ENCODE results near the gene RXFP4. TPM values are rescaled to one million over a fixed set of nuclear protein-coding genes. Genes with fewer than 3 reads are reported as not detected.
A peak's percentile ranks its signal among the peaks of the same experiment; 100 is the strongest.

RXFP4 gene
- total and polyA plus RNA-seq, 9 of the 15 experiments (the other 6 are each of a cell fraction or from before 2014, with no cell fraction given) = 0.64 TPM; not detected in 8

DNA sequence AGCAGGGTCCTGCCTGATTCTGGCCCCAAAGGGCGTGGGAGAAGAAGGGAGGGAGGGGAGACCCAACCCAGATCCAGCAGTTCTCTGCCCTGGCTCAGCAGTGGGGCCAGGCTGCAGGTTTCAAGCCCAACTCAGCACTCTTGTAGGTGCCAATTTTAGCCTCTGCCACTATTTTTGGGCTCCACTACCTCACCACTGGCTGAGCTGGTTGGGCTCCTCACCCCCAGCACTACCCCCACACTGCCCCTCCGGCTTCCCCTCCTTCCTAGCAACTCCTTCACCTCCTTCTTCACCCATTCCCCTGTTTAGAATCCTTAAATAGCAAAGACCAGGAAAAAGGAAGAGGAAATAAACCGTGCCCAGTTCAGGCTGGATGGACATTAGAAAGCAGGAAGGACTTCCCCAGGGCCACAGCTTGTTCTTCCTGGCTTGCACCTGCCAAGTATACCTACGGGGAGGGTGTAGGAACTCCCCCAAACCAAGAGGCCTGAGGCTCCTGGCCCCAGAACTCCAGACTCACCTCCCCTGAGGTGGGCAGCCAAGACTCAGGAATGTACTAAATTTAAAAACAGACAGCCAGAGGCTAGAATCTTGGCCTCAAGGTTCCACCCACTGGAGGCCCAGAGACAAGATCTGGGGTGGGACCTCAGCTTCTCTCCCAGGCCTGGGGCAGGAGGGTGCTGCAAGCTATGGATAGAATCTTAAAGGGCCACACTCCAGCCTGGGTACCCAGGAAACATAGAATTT lies 38.3 kb downstream of the RXFP4 start (continued):
- TF ChIP-seq MYC (IDR thresholded peaks at IDR 0.05; ENCODE audit: low read depth, low read length) = peak; percentile 47; the same call in 1 of the 2 replicates
- no peak for TF ChIP-seq MYC (CRISPR knock-in tag; IDR thresholded peaks at IDR 0.05; ENCODE audit: borderline replicate concordance, low read depth)
- 0 out of 2 replicates have a peak, but pooled peaks have one; percentile 21 for TF ChIP-seq SMAD4 (CRISPR knock-in tag; conservative IDR thresholded peaks at IDR 0.05)
- peak; percentile 58 for TF ChIP-seq BRD9 (IDR thresholded peaks at IDR 0.05; ENCODE audit: low read depth, partially characterized antibody)
- no peak for TF ChIP-seq ZC3H8 (IDR thresholded peaks at IDR 0.05)
- TF ChIP-seq ETV1 (tag; conservative IDR thresholded peaks at IDR 0.05; ENCODE audit: low read depth) = no peak
- TF ChIP-seq GATA2 (CRISPR knock-in tag; IDR thresholded peaks at IDR 0.05) = peak; percentile 71
- 0 out of 2 replicates have a peak, but pooled peaks have one; percentile 29 for TF ChIP-seq ZNF143 (CRISPR knock-in tag; IDR thresholded peaks at IDR 0.05)
- TF ChIP-seq, protein P1, sequence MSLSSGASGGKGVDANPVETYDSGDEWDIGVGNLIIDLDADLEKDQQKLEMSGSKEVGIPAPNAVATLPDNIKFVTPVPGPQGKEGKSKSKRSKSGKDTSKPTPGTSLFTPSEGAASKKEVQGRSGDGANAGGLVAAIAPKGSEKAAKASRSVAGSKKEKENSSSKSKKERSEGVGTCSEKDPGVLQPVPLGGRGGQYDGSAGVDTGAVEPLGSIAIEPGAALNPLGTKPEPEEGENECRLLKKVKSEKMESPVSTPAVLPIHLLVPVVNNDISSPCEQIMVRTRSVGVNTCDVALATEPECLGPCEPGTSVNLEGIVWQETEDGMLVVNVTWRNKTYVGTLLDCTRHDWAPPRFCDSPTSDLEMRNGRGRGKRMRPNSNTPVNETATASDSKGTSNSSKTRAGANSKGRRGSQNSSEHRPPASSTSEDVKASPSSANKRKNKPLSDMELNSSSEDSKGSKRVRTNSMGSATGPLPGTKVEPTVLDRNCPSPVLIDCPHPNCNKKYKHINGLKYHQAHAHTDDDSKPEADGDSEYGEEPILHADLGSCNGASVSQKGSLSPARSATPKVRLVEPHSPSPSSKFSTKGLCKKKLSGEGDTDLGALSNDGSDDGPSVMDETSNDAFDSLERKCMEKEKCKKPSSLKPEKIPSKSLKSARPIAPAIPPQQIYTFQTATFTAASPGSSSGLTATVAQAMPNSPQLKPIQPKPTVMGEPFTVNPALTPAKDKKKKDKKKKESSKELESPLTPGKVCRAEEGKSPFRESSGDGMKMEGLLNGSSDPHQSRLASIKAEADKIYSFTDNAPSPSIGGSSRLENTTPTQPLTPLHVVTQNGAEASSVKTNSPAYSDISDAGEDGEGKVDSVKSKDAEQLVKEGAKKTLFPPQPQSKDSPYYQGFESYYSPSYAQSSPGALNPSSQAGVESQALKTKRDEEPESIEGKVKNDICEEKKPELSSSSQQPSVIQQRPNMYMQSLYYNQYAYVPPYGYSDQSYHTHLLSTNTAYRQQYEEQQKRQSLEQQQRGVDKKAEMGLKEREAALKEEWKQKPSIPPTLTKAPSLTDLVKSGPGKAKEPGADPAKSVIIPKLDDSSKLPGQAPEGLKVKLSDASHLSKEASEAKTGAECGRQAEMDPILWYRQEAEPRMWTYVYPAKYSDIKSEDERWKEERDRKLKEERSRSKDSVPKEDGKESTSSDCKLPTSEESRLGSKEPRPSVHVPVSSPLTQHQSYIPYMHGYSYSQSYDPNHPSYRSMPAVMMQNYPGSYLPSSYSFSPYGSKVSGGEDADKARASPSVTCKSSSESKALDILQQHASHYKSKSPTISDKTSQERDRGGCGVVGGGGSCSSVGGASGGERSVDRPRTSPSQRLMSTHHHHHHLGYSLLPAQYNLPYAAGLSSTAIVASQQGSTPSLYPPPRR (CRISPR knock-in tag; IDR thresholded peaks at IDR 0.05; ENCODE audit: borderline replicate concordance) = no peak
- TF ChIP-seq ZFP1 (CRISPR knock-in tag; IDR thresholded peaks at IDR 0.05) = no peak
- TF ChIP-seq, protein P2, sequence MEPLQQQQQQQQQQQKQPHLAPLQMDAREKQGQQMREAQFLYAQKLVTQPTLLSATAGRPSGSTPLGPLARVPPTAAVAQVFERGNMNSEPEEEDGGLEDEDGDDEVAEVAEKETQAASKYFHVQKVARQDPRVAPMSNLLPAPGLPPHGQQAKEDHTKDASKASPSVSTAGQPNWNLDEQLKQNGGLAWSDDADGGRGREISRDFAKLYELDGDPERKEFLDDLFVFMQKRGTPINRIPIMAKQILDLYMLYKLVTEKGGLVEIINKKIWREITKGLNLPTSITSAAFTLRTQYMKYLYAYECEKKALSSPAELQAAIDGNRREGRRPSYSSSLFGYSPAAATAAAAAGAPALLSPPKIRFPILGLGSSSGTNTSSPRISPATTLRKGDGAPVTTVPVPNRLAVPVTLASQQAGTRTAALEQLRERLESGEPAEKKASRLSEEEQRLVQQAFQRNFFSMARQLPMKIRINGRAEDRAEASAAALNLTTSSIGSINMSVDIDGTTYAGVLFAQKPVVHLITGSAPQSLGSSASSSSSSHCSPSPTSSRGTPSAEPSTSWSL (CRISPR knock-in tag; IDR thresholded peaks at IDR 0.05; ENCODE audit: borderline replicate concordance) = no peak
- TF ChIP-seq MAFG (tag; conservative IDR thresholded peaks at IDR 0.05) = no peak
- TF ChIP-seq, protein P3, sequence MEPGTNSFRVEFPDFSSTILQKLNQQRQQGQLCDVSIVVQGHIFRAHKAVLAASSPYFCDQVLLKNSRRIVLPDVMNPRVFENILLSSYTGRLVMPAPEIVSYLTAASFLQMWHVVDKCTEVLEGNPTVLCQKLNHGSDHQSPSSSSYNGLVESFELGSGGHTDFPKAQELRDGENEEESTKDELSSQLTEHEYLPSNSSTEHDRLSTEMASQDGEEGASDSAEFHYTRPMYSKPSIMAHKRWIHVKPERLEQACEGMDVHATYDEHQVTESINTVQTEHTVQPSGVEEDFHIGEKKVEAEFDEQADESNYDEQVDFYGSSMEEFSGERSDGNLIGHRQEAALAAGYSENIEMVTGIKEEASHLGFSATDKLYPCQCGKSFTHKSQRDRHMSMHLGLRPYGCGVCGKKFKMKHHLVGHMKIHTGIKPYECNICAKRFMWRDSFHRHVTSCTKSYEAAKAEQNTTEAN (CRISPR knock-in tag; IDR thresholded peaks at IDR 0.05) = no peak
